ENCODE measurements around the gene GRHL1.
"Not testable (repeated sequence)": the region's sequence is repeated elsewhere in the genome, so short reads cannot be mapped to it uniquely, and the experiment has no call there.

Gene GRHL1

DNA sequence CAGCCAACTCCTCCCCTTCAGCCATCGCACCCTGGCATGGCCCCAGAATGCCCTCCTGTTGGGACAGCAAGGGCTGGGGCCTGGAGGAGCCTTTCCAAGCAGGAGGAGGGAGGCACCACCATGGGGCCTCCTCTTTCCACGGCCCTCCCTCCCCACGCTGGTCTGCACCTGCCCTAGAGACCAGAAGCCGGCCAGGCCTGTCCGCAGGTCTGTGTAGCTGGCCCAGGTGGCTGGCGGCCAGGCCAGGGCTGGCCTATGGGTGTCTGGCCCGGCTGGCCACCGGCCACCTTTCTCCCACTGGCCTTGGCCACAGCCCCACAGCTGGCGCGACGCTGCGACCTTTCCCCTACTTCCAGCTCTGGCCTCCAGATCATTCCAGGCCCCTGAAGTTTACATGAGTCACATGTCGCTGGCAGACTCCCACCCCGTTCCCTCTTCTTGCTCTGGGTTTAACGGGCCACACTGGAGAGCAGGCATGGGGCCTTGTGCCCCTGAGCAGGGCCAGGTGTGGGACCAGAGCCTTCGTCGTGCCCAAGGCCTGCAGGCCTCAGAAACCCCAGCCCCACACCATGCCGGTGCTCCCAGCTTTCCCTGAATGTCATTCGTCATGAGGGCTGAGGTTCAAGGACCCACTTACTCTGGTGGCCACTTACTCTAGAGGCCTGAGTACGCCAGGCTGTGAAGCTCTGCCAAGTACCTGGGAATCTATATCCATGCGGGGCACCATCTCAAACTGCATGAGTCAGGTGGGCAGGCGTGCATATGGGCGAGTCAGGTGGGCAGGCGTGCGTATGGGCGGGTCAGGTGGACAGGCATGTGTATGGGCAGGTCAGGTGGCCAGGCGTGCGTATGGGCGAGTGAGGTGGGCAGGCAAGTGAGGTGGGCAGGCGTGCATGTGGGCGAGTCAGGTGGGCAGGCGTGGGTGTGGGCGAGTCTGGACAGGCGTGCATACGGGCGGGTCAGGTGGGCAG, 58.6 kb downstream of the GRHL1 start:
- no peak for FAIRE-seq
- no peak for TF ChIP-seq CTCF (IDR thresholded peaks at IDR 0.05; ENCODE audit: insufficient read depth, missing control alignments)
- no peak for DNase-seq (ENCODE audit: insufficient read length, low spot score)

- not testable (repeated sequence) for DNase-seq (ENCODE audit: insufficient read length, low spot score); FAIRE-seq
Measured at GRCh38 chr2:10010861-10011605, 59.5 kb downstream of the GRHL1 start.

DNA sequence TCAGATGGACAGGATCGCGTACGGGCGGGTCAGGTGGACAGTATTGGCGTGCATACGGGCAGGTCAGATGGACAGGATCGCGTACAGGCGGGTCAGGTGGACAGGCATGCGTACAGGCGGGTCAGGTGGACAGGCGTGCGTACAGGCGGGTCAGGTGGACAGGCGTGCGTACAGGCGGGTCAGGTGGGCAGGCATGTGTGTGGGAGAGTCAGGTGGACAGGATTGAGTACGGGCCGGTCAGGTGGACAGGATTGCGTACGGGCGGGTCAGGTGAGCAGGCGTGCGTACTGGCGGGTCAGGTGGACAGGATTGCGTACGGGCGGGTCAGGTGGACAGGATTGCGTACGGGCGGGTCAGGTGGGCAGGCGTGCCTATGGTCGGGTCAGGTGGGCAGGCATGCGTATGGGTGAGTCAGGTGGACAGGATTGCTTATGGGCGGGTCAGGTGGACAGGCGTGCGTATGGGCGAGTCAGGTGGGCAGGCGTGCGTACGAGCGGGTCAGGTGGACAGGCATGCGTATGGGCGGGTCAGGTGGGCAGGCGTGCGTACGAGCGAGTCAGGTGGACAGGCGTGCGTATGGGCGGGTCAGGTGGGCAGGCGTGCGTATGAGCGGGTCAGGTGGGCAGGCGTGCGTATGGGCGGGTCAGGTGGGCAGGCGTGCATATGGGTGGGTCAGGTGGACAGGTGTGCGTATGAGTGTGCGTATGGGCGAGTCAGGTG, 60.3 kb downstream of the GRHL1 start:
- not testable (repeated sequence) for DNase-seq (ENCODE audit: insufficient read length, low spot score)

GRCh38 chr2:10012366-10012962, 61.0 kb downstream of the GRHL1 start:
- not testable (repeated sequence) for DNase-seq (ENCODE audit: insufficient read length, low spot score); FAIRE-seq

More for the DNA sequence above, 60.3 kb downstream of the GRHL1 start:
- FAIRE-seq = not testable (repeated sequence)

DNA sequence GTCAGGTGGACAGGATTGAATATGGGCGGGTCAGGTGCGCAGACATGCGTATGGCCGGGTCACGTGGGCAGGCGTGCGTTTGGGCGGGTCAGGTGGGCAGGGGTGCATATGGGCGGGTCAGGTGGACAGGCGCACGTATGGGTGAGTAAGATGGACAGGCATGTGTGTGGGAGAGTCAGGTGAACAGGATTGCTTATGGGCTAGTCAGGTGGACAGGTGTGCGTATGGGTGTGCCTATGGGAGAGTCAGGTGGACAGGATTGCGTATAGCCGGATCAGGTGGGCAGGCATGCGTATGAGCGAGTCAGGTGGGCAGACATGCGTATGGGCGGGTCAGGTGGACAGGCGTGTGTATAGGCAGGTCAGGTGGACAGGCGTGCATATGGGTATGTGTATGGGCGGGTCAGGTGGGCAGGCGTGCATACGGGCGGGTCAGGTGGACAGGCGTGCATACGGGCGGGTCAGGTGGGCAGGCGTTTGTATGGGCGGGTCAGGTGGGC, 61.5 kb downstream of the GRHL1 start:
- no peak for TF ChIP-seq CTCF (IDR thresholded peaks at IDR 0.05; ENCODE audit: insufficient read depth, missing control alignments)
- no peak for DNase-seq (ENCODE audit: insufficient read length, low spot score)
- no peak for FAIRE-seq

DNA sequence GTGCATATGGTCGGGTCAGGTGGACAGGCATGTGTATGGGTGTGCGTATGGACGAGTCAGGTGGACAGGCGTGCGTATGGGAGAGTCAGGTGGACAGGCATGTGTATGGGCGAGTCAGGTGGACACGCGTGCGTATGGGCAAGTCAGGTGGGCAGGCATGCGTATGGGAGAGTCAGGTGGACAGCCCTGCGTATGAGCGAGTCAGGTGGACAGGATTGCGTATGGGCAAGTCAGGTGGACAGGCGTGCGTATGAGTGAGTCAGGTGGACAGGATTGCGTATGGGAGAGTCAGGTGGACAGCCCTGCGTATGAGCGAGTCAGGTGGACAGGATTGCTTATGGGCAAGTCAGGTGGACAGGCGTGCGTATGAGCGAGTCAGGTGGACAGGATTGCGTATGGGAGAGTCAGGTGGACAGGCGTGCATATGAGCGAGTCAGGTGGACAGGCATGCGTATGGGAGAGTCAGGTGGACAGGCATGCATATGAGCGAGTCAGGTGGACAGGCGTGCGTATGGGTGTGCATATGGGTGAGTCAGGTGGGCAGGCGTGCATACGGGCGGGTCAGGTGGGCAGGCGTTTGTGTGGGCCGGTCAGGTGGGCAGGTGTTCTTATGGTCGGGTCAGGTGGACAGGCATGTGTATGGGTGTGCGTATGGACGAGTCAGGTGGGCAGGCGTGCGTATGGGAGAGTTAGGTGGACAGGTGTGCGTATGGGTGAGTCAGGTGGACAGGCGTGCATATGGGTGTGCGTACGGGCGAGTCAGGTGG, 62.3 kb downstream of the GRHL1 start:
- FAIRE-seq; DNase-seq (ENCODE audit: insufficient read length, low spot score): not testable (repeated sequence)

DNA sequence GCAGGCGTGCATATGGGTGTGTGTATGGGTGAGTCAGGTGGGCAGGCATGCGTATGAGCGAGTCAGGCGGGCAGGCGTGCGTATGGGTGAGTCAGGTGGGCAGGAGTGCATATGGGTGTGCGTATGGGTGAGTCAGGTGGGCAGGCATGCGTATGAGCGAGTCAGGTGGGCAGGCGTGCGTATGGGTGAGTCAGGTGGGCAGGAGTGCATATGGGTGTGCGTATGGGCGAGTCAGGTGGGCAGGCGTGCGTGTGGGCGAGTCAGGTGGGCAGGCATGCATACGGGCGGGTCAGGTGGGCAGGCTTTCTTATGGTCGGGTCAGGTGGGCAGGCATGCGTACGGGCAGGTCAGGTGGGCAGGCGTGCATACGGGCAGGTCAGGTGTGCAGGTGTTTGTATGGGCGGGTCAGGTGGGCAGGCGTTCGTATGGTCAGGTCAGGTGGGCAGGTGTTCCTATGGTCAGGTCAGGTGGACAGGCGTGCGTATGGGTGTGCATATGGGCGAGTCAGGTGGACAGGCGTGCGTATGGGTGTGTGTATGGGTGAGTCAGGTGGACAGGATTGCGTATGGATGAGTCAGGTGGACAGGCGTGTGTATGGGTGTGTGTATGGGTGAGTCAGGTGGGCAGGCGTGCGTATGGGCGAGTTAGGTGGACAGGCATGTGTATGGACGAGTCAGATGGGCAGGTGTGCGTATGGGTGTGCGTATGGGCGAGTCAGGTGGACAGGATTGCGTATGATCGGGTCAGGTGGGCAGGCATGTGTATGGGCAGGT, 63.1 kb downstream of the GRHL1 start:
- no peak for DNase-seq (ENCODE audit: insufficient read length, low spot score)
- no peak for TF ChIP-seq CTCF (IDR thresholded peaks at IDR 0.05; ENCODE audit: insufficient read depth, missing control alignments)
- FAIRE-seq = no peak

DNA sequence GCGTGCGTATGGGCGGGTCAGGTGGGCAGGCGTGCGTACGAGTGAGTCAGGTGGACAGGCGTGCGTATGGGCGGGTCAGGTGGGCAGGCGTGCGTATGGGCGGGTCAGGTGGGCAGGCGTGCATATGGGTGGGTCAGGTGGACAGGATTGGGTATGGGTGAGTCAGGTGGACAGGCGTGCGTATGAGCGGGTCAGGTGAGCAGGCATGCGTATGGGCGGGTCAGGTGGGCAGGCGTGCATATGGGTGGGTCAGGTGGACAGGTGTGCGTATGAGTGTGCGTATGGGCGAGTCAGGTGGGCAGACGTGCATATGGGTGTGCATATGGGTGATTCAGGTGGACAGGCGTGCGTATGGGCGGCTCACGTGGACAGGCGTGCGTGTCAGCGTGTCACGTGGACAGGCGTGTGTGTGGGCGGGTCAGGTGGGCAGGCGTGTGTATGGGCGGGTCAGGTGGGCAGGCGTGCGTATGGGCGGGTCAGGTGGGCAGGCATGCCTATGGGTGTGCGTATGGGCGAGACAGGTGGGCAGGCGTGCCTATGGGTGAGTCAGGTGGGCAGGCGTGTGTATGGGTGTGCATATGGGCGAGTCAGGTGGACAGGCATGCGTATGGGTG, 64.0 kb downstream of the GRHL1 start:
- not testable (repeated sequence) for FAIRE-seq; DNase-seq (ENCODE audit: insufficient read length, low spot score)

Measured in D721Med (cell line).